ENCODE data around the gene KRTAP12-3. TPM values are rescaled to one million over a fixed set of nuclear protein-coding genes. Genes with fewer than 3 reads are reported as not detected.

The KRTAP12-3 gene
- total and polyA plus RNA-seq, 2 donors (not counting 1 experiment from before 2014, with no cell fraction given): not detected

DNA sequence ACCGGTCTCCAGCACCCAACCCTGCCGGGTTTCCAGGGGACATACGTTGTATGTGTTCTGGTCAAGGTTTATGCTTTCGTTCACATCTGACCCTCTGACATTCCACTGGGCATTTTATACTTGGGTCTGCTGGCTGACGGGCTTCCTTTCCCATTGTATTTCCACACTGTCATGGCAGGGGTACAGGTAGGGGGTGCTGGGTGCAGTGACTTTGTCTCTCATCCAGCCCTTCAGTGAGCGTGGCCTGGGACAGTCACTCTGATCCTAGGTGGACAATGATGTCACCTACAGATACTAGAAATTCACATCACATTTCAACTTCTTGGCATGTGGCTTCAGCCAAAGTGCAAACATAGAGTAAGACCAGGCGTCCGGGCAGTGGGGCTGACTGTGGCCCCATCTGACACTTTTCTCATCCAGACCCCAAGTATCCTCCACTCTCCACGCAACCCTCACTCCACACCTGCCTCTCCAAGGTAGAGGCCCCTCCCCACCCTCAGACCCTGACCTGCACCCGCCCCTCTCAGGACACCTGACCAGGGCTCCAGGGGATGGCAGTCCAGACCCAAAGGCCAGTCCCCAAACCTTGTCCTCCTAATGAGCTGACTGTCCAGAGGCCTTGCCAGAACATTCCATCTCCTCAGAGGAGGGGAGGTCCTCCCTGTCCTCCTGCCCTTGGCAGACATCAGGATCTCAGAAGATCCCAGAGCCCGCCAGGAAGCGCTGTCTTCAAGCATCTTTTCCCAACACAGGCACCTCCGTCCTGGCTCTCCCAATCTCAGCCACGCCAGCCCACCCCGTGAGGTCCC, 21.3 kb upstream of the KRTAP12-3 start:
- H3K9me3 Mint-ChIP-seq (ENCODE audit: insufficient read depth): peaks cover 12% of the 10 kb centered on the region
- ChIA-PET POLR2A (no interaction called here), CTCF (no interaction called here)
- TF ChIP-seq, protein P1, sequence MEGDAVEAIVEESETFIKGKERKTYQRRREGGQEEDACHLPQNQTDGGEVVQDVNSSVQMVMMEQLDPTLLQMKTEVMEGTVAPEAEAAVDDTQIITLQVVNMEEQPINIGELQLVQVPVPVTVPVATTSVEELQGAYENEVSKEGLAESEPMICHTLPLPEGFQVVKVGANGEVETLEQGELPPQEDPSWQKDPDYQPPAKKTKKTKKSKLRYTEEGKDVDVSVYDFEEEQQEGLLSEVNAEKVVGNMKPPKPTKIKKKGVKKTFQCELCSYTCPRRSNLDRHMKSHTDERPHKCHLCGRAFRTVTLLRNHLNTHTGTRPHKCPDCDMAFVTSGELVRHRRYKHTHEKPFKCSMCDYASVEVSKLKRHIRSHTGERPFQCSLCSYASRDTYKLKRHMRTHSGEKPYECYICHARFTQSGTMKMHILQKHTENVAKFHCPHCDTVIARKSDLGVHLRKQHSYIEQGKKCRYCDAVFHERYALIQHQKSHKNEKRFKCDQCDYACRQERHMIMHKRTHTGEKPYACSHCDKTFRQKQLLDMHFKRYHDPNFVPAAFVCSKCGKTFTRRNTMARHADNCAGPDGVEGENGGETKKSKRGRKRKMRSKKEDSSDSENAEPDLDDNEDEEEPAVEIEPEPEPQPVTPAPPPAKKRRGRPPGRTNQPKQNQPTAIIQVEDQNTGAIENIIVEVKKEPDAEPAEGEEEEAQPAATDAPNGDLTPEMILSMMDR (IDR thresholded peaks at IDR 0.05): no peak
- TF ChIP-seq EZH2 (IDR thresholded peaks at IDR 0.05; ENCODE audit: borderline replicate concordance, insufficient read depth, low read depth, low read length, poor library complexity, severe bottlenecking): no peak
- Histone ChIP-seq H3K9me3 (ENCODE audit: control extremely low read depth in 1 of 3, control insufficient read depth in 2 of 3, insufficient read depth in 1 of 3, low read length in 2 of 3) (peaks cover 0 to 29% (median 18%) of the 10 kb centered on the region in 3 donors), H4K20me1 (ENCODE audit: control insufficient read depth, insufficient read depth, low read length, poor library complexity, severe bottlenecking) (no peaks in the 10 kb centered on the region), H3K36me3 (replicated peaks in 1 of 2; ENCODE audit: control extremely low read depth in 1 of 2, control insufficient read depth in 1 of 2, extremely low read depth in 1 of 2, insufficient read depth in 2 of 2, low read length in 1 of 2) (no peaks in the 10 kb centered on the region), H3K4me1 (ENCODE audit: control insufficient read depth in 2 of 2, insufficient read depth in 2 of 2, low read length in 2 of 2) (no peaks in the 10 kb centered on the region), H3K4me2 (replicated peaks; ENCODE audit: low read depth, low read length, poor library complexity, severe bottlenecking) (no peak overlapping the region), H3K27me3 (replicated peaks in 1 of 4; ENCODE audit: control extremely low read depth in 1 of 4, control insufficient read depth in 3 of 4, insufficient read depth in 4 of 4, low read length in 3 of 4) (peaks cover 0 to 18% (median 0%) of the 10 kb centered on the region in 4 experiments), H3K9ac (ENCODE audit: low read length) (no peak overlapping the region), H3K4me3 (ENCODE audit: control extremely low read depth in 1 of 5, extremely low read depth in 1 of 5, insufficient read depth in 1 of 5, low read depth in 2 of 5, low read length in 4 of 5) (no peak overlapping the region), H3K79me2 (ENCODE audit: control insufficient read depth, insufficient read depth, low read length) (no peaks in the 10 kb centered on the region), H2AFZ (ENCODE audit: insufficient read depth, low read depth, low read length, poor library complexity, severe bottlenecking) (no peak overlapping the region), H3K27ac (ENCODE audit: low read length in 2 of 2) (no peak overlapping the region)
- ATAC-seq (ENCODE audit: low read depth) (no peak), DNase-seq (no peak)
- peaks cover 29% of the 10 kb centered on the region for H3K27me3 Mint-ChIP-seq
- H3K4me3 Mint-ChIP-seq: no peak overlapping the region
- 91% methylated on average over 10 of the region's 15 CpGs for WGBS (ENCODE audit: insufficient coverage)
- no peaks in the 10 kb centered on the region for H3K4me1 Mint-ChIP-seq
- intact Hi-C loops (cut with micrococcal nuclease): no loop called here
- no peak overlapping the region for H3K27ac Mint-ChIP-seq
